ENCODE results near the gene IL21R. TPM values are rescaled to one million over a fixed set of nuclear protein-coding genes. Genes with fewer than 3 reads are reported as not detected.

IL21R gene
- total RNA-seq, 1 experiment from 2014 or later: 3.8 TPM

GRCh38 chr16:27366687-27367460 is 35.1 kb upstream of the IL21R start:
- no TSS peak for BruUV-seq (replicated peaks)
- Histone ChIP-seq H3K27me3 (ENCODE audit: insufficient read depth, low read depth) (no peaks in the 10 kb centered on the region), H3K4me2 (no peak overlapping the region), H3K4me1 (replicated peaks; ENCODE audit: insufficient read depth) (peaks cover 36% of the 10 kb centered on the region), H3K9me2 (ENCODE audit: insufficient read depth) (no peaks in the 10 kb centered on the region), H3K36me3 (ENCODE audit: low read depth) (0 out of 2 replicates have a peak, but pooled peaks cover 6% of the 10 kb centered on the region), H4K20me1 (ENCODE audit: insufficient read depth) (no peaks in the 10 kb centered on the region), H3K4me3 (no peak overlapping the region), H3K27ac (no peak overlapping the region), H3K9me3 (ENCODE audit: insufficient read depth, low read depth) (no peaks in the 10 kb centered on the region), H3K79me2 (ENCODE audit: low read depth) (no peaks in the 10 kb centered on the region), H3F3A (ENCODE audit: insufficient read depth, low read depth) (peaks cover 26% of the 10 kb centered on the region), H2AFZ (no peak overlapping the region)
- ChIA-PET POLR2A (ENCODE audit: unreplicated experiment) (interaction anchor here (0.6 kb wide), 1 partner anchor 72 kb away, joined by 6 read pairs; no protein-coding TSS in a partner anchor), CTCF (interaction anchor here (0.6 to 4.1 kb wide), 8 partner anchors 14 to 219 kb away, joined by 3 to 34 read pairs (median 6); no protein-coding TSS in a partner anchor)
- intact Hi-C loops (cut with micrococcal nuclease; ENCODE audit: unreplicated experiment): no loop called here
- TF ChIP-seq CTCF (conservative IDR thresholded peaks at IDR 0.05) (no peak), EZH2 (IDR thresholded peaks at IDR 0.05; ENCODE audit: low read depth) (no peak)
- no peak for DNase-seq

GRCh38 chr16:27367461-27368357 is 34.3 kb upstream of the IL21R start:
- no peaks in the 10 kb centered on the region for H3K79me2 ChIP-seq (ENCODE audit: low read depth)
- TF ChIP-seq EZH2 (IDR thresholded peaks at IDR 0.05; ENCODE audit: low read depth): no peak
- peak; percentile 84 for TF ChIP-seq CTCF (conservative IDR thresholded peaks at IDR 0.05)
- H3F3A ChIP-seq (ENCODE audit: insufficient read depth, low read depth): peaks cover 26% of the 10 kb centered on the region
- no peak overlapping the region for H3K27ac ChIP-seq
- intact Hi-C loops (cut with micrococcal nuclease; ENCODE audit: unreplicated experiment): loop anchor here (1.0 kb wide), 3 partner anchors 132 to 212 kb away; no protein-coding TSS in a partner anchor
- H3K27me3 ChIP-seq (ENCODE audit: insufficient read depth, low read depth): no peaks in the 10 kb centered on the region
- H3K36me3 ChIP-seq (ENCODE audit: low read depth): no peaks in the 10 kb centered on the region
- no peak overlapping the region for H3K4me3 ChIP-seq
- H3K9me3 ChIP-seq (ENCODE audit: insufficient read depth, low read depth): no peaks in the 10 kb centered on the region
- BruUV-seq (replicated peaks): no TSS peak
- ChIA-PET CTCF (interaction anchor here (0.6 to 4.1 kb wide), 8 partner anchors 83 to 257 kb away, joined by 3 to 34 read pairs (median 4); no protein-coding TSS in a partner anchor), POLR2A (ENCODE audit: unreplicated experiment) (interaction anchor here (0.6 kb wide), 1 partner anchor 71 kb away, joined by 6 read pairs; no protein-coding TSS in a partner anchor)
- no peaks in the 10 kb centered on the region for H4K20me1 ChIP-seq (ENCODE audit: insufficient read depth)
- no peak overlapping the region for H2AFZ ChIP-seq
- no peaks in the 10 kb centered on the region for H3K9me2 ChIP-seq (ENCODE audit: insufficient read depth)
- peaks cover 36% of the 10 kb centered on the region for H3K4me1 ChIP-seq (replicated peaks; ENCODE audit: insufficient read depth)
- peak; percentile 52 to 70 for DNase-seq
- H3K4me2 ChIP-seq: peak overlapping the region; percentile 32; the same call in 1 of the 2 replicates

- Histone ChIP-seq H3K79me2 (ENCODE audit: low read depth) (no peaks in the 10 kb centered on the region), H2AFZ (no peak overlapping the region), H3K36me3 (ENCODE audit: low read depth) (no peaks in the 10 kb centered on the region), H3K27me3 (ENCODE audit: insufficient read depth, low read depth) (no peaks in the 10 kb centered on the region), H3K27ac (no peak overlapping the region), H3K4me2 (no peak overlapping the region), H3K9me3 (ENCODE audit: insufficient read depth, low read depth) (no peaks in the 10 kb centered on the region), H3F3A (ENCODE audit: insufficient read depth, low read depth) (peaks cover 26% of the 10 kb centered on the region), H3K4me3 (no peak overlapping the region), H3K4me1 (replicated peaks; ENCODE audit: insufficient read depth) (peaks cover 30% of the 10 kb centered on the region), H3K9me2 (ENCODE audit: insufficient read depth) (no peaks in the 10 kb centered on the region), H4K20me1 (ENCODE audit: insufficient read depth) (no peaks in the 10 kb centered on the region)
- intact Hi-C loops (cut with micrococcal nuclease; ENCODE audit: unreplicated experiment): loop anchor here (1.0 kb wide), 3 partner anchors 133 to 213 kb away; no protein-coding TSS in a partner anchor
- TF ChIP-seq CTCF (conservative IDR thresholded peaks at IDR 0.05) (no peak; the same call in 1 of the 2 replicates), EZH2 (IDR thresholded peaks at IDR 0.05; ENCODE audit: low read depth) (no peak)
- BruUV-seq (replicated peaks): no TSS peak
- ChIA-PET CTCF (interaction anchor here (0.6 to 4.1 kb wide), 8 partner anchors 82 to 258 kb away, joined by 3 to 34 read pairs (median 6); no protein-coding TSS in a partner anchor), POLR2A (ENCODE audit: unreplicated experiment) (no interaction called here)
- no peak for DNase-seq
These were observed 33.6 kb upstream of the IL21R start for GRCh38 chr16:27368358-27368722.
